ENCODE measurements around the gene MAPK12. TPM values are rescaled to one million over a fixed set of nuclear protein-coding genes. Genes with fewer than 3 reads are reported as not detected.

Gene MAPK12
- total RNA-seq, 1 experiment from 2014 or later: 86.7 TPM

DNA sequence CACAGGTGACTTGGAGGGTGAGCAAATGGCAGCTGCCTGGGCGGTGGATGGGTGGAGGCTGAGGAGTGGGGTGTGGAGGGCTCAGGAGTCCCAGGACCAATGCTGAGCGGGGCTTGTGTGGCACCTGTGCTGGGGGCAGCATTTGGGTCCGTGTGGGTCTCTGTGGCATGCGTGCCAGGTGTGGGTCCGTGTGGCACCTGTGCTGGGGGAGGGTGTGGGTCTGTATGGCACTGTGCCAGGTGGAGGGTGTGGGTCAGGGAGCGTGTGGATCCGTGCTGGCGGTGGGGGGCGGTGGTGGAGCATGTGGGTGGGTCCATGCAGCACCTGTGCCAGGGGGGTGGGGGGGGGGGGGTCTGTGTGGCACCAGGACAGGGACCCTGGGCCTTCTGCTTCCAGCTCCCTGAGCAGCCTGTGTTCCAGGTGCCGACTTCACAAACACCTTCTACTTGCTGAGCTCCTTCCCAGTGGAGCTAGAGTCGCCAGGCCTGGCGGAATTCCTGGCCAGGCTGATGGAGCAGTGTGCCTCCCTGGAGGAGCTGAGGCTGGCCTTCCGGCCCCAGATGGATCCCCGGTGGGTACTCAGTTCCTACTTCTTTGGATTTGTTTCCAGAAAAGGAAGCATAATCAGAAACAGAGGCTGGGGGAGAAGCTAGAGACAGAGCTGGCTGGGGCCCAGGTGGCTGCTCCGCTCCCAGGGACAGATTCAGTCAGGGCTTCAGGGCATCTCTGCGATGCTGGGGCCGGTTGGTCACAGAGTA is 46.0 kb downstream of the MAPK12 start:
- H3K9ac ChIP-seq (ENCODE audit: low read length): no peak overlapping the region
- no peak overlapping the region for H3K27ac ChIP-seq (ENCODE audit: low read depth, low read length)
- H3K4me3 ChIP-seq (replicated peaks in 1 of 2; ENCODE audit: low read depth in 1 of 2, low read length in 2 of 2): no peak overlapping the region
- H4K20me1 ChIP-seq (ENCODE audit: insufficient read depth): no peaks in the 10 kb centered on the region
- no peaks in the 10 kb centered on the region for H3K9me2 ChIP-seq (ENCODE audit: insufficient read depth)
- ChIA-PET POLR2A (no interaction called here), CTCF (no interaction called here), RAD21 (ENCODE audit: low non-redundant PET in 1 of 2, low total read pairs in 2 of 2, uncharacterized antibody in 2 of 2, unreplicated experiment in 2 of 2) (no interaction called here)
- H2AFZ ChIP-seq (ENCODE audit: low read depth, low read length, poor library complexity, severe bottlenecking): no peak overlapping the region
- DNase-seq (ENCODE audit: low read depth, low spot score): no peak
- no peak for TF ChIP-seq EGR1 (IDR thresholded peaks at IDR 0.05; ENCODE audit: low read depth)
- no peak for TF ChIP-seq SP1 (IDR thresholded peaks at IDR 0.05; ENCODE audit: low read depth)
- TF ChIP-seq ELF1 (IDR thresholded peaks at IDR 0.05; ENCODE audit: borderline replicate concordance, low read depth): no peak
- no peak for TF ChIP-seq REST (IDR thresholded peaks at IDR 0.05; ENCODE audit: low read depth)
- TF ChIP-seq SRF (IDR thresholded peaks at IDR 0.05; ENCODE audit: low read depth): no peak
- no peak for TF ChIP-seq CEBPB (IDR thresholded peaks at IDR 0.05; ENCODE audit: low read depth)
- no peak for TF ChIP-seq EZH2phosphoT487 (IDR thresholded peaks at IDR 0.05; ENCODE audit: borderline replicate concordance)
- ATAC-seq: no peak
- peaks cover 0 to 8% of the 10 kb centered on the region in 2 experiments; a peak in 3 of 4 replicates for H3K4me1 ChIP-seq (ENCODE audit: control insufficient read depth in 1 of 2, insufficient read depth in 2 of 2, low read length in 2 of 2)
- no peaks in the 10 kb centered on the region for H3K9me3 ChIP-seq (ENCODE audit: control insufficient read depth in 1 of 2, insufficient read depth in 1 of 2, low read depth in 1 of 2, low read length in 2 of 2)
- peaks cover 17% of the 10 kb centered on the region; the same call in 1 of the 2 replicates for H3K79me2 ChIP-seq (ENCODE audit: insufficient read depth, low read length)
- no peak overlapping the region for H3K4me2 ChIP-seq (ENCODE audit: low read length)
- BruUV-seq (replicated peaks): no TSS peak
- no peaks in the 10 kb centered on the region for H3K27me3 ChIP-seq (ENCODE audit: insufficient read depth, low read length)
- H3K36me3 ChIP-seq (ENCODE audit: control insufficient read depth in 1 of 2, insufficient read depth in 2 of 2, low read length in 2 of 2): peaks cover 27 to 43% of the 10 kb centered on the region in 2 experiments
- intact Hi-C loops (cut with micrococcal nuclease): no loop called here
